Cerebellar nuclear complex (tissue), 1 donor: ENCODE measurements around the gene MYO1B.

Experiments
- DNase-seq, 2 experiments: peaks; one replicate each; lab custom pipeline; 2025; lab: John Stamatoyannopoulos, UW

The MYO1B gene

GRCh38 chr2:191245046-191245868 lies at the start of gene MYO1B:
TSS of gene MYO1B (plus strand) at chr2:191245404. CDS start at chr2:191276896, 31,492 bp downstream.
- no peak for DNase-seq

GRCh38 chr2:191197096-191197495 lies 48.1 kb upstream of the MYO1B start:
- no peak for DNase-seq

GRCh38 chr2:191198271-191198670 lies 46.9 kb upstream of the MYO1B start:
- no peak for DNase-seq

- DNase-seq: no peak
Measured at GRCh38 chr2:191199929-191200512, 45.2 kb upstream of the MYO1B start.

- no peak for DNase-seq
Measured at GRCh38 chr2:191200910-191201309, 44.3 kb upstream of the MYO1B start.

- no peak for DNase-seq
Measured at GRCh38 chr2:191202209-191202721, 42.9 kb upstream of the MYO1B start.

- DNase-seq: no peak
Measured at GRCh38 chr2:191202881-191203397, 42.3 kb upstream of the MYO1B start.

GRCh38 chr2:191204433-191204832 lies 40.8 kb upstream of the MYO1B start:
- no peak for DNase-seq

- no peak for DNase-seq
Measured at GRCh38 chr2:191206613-191207471, 38.4 kb upstream of the MYO1B start.

GRCh38 chr2:191209340-191209739 lies 35.9 kb upstream of the MYO1B start:
- no peak for DNase-seq

- no peak for DNase-seq
Measured at GRCh38 chr2:191212119-191212518, 33.1 kb upstream of the MYO1B start.

- no peak for DNase-seq
Measured at GRCh38 chr2:191213333-191213732, 31.9 kb upstream of the MYO1B start.

GRCh38 chr2:191215230-191215629 lies 30.0 kb upstream of the MYO1B start:
- DNase-seq: no peak

- no peak for DNase-seq
Measured at GRCh38 chr2:191215666-191216065, 29.5 kb upstream of the MYO1B start.

GRCh38 chr2:191217580-191217979 lies 27.6 kb upstream of the MYO1B start:
- no peak for DNase-seq

GRCh38 chr2:191218292-191218898 lies 26.8 kb upstream of the MYO1B start:
- no peak for DNase-seq

GRCh38 chr2:191220671-191221070 lies 24.5 kb upstream of the MYO1B start:
- DNase-seq: no peak

GRCh38 chr2:191221666-191222065 lies 23.5 kb upstream of the MYO1B start:
- no peak for DNase-seq

GRCh38 chr2:191222507-191222906 lies 22.7 kb upstream of the MYO1B start:
- DNase-seq: no peak

GRCh38 chr2:191222952-191223351 lies 22.3 kb upstream of the MYO1B start:
- no peak for DNase-seq

- DNase-seq: no peak
Measured at GRCh38 chr2:191225126-191225525, 20.1 kb upstream of the MYO1B start.

GRCh38 chr2:191225690-191226089 lies 19.5 kb upstream of the MYO1B start:
- DNase-seq: no peak
